HG02840 (cell line): ENCODE measurements around the gene SPINT2.
"Not testable (repeated sequence)": the region's sequence is repeated elsewhere in the genome, so short reads cannot be mapped to it uniquely, and the experiment has no call there.

Experiments
- ATAC-seq: cut with Tn5 transposase; IDR thresholded peaks from one replicate; pipeline ENCODE4 v1.9.1; 2021; ENCODE audit warnings: mild to moderate bottlenecking, moderate library complexity, moderate number of reproducible peaks; ENCODE audit not compliant: unreplicated experiment, low FRiP score

The SPINT2 gene

GRCh38 chr19:38264486-38265212 is at the start of gene SPINT2:
SPINT2 (plus strand) TSS chr19:38264573; CDS start chr19:38264893, 320 bp downstream.
- ATAC-seq = no peak

GRCh38 chr19:38216785-38217641 is 47.4 kb upstream of the SPINT2 start:
- no peak for ATAC-seq

- ATAC-seq = no peak
Observed at GRCh38 chr19:38218204-38218603, 46.2 kb upstream of the SPINT2 start.

- ATAC-seq = no peak
Observed at GRCh38 chr19:38219221-38219620, 45.2 kb upstream of the SPINT2 start.

- no peak for ATAC-seq
Observed at GRCh38 chr19:38221421-38221820, 43.0 kb upstream of the SPINT2 start.

GRCh38 chr19:38221919-38222830 is 42.2 kb upstream of the SPINT2 start:
- no peak for ATAC-seq

- no peak for ATAC-seq
Observed at GRCh38 chr19:38223119-38223523, 41.3 kb upstream of the SPINT2 start.

- ATAC-seq = no peak
Observed at GRCh38 chr19:38223617-38224013, 40.8 kb upstream of the SPINT2 start.

- ATAC-seq = peak; percentile 70
Observed at GRCh38 chr19:38224014-38224862, 40.1 kb upstream of the SPINT2 start, which contains the start of gene DPF1. DPF1 (minus strand) TSS chr19:38224222; CDS start chr19:38224142, 80 bp downstream.

GRCh38 chr19:38224863-38225218 is 39.5 kb upstream of the SPINT2 start:
- not testable (repeated sequence) for ATAC-seq

- ATAC-seq = no peak
Observed at GRCh38 chr19:38227287-38228004, 36.9 kb upstream of the SPINT2 start.

- ATAC-seq = no peak
Observed at GRCh38 chr19:38228005-38228377, 36.4 kb upstream of the SPINT2 start.

GRCh38 chr19:38228491-38229439 is 35.6 kb upstream of the SPINT2 start:
- ATAC-seq = no peak

GRCh38 chr19:38229585-38230073 is 34.7 kb upstream of the SPINT2 start:
- no peak for ATAC-seq

GRCh38 chr19:38230506-38231133 is 33.8 kb upstream of the SPINT2 start:
- not testable (repeated sequence) for ATAC-seq

- ATAC-seq = no peak
Observed at GRCh38 chr19:38231918-38232317, 32.5 kb upstream of the SPINT2 start.

- ATAC-seq = no peak
Observed at GRCh38 chr19:38233740-38234251, 30.6 kb upstream of the SPINT2 start.
